Activated CD4-positive, alpha-beta T cell treated with anti-CD3 and anti-CD28 coated beads for 48 hours (primary cell): Measurements from ENCODE around the gene SEC24C.
"Not testable (repeated sequence)": the region's sequence is repeated elsewhere in the genome, so short reads cannot be mapped to it uniquely, and the experiment has no call there.

ENCODE experiments used
- DNase-seq: peaks from one replicate; pipeline ENCODE4 v3.0.0-alpha.2; 2020

Gene SEC24C, protein sequence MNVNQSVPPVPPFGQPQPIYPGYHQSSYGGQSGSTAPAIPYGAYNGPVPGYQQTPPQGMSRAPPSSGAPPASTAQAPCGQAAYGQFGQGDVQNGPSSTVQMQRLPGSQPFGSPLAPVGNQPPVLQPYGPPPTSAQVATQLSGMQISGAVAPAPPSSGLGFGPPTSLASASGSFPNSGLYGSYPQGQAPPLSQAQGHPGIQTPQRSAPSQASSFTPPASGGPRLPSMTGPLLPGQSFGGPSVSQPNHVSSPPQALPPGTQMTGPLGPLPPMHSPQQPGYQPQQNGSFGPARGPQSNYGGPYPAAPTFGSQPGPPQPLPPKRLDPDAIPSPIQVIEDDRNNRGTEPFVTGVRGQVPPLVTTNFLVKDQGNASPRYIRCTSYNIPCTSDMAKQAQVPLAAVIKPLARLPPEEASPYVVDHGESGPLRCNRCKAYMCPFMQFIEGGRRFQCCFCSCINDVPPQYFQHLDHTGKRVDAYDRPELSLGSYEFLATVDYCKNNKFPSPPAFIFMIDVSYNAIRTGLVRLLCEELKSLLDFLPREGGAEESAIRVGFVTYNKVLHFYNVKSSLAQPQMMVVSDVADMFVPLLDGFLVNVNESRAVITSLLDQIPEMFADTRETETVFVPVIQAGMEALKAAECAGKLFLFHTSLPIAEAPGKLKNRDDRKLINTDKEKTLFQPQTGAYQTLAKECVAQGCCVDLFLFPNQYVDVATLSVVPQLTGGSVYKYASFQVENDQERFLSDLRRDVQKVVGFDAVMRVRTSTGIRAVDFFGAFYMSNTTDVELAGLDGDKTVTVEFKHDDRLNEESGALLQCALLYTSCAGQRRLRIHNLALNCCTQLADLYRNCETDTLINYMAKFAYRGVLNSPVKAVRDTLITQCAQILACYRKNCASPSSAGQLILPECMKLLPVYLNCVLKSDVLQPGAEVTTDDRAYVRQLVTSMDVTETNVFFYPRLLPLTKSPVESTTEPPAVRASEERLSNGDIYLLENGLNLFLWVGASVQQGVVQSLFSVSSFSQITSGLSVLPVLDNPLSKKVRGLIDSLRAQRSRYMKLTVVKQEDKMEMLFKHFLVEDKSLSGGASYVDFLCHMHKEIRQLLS

DNA sequence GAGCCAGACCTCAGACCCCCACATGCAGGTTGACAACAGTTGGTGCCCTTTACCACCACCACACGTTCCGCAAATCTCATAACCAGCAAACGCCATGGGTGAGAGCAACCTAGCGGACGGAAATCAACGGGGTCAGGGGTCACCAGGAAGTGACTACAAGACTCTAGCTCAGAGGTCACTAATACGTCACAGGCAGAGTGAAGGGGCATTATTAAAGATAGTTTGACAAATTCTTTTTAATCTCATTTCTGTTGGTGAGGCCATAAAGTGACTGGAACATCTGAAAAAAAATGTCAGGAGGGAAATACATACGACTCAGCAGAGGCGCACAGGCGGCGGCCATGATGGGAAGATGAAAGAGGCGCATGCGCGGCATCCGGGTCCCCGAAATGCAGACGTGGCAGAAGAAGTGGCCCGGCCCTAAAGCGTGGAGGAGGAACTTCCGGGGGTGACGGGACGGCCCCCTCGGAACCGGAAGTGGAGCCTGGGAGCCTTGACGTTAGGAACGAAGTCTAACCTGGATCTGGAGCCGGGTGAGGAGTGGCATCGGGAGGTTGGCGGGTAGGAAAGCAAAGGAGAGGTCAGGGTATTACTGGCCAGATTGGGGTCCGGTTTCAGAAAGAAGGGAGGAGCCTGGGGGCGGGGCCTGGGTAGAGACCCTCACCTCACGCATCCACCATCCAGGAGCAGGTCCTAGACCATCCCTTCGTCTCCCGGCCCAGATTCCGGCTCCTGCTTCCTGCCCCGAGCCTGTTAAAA is at the start of gene SEC24C:
TSS of gene SEC24C (plus strand) at position 468 of the 759 bp plus-strand sequence. CDS start 2,461 bp downstream, outside the sequence.
- DNase-seq: peak; percentile 97

DNA sequence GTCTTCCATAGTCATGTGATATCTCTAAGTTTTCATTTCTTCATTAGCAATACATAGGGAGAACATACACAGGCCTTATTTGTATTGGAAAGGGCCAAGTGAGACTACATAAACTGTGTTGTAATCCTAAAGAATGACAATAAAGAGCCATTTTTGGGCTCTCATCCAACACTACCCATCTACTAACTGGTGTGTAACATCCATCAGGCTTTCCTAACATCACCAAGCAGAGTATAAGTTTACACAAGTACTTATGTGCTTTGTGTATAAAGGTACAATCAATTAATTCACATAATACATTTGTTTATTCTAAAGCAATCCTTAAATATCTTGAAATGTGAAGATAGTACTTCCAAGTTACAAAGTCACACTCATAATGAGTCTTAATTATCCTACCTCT is 48.9 kb upstream of the SEC24C start:
- DNase-seq: not testable (repeated sequence)

DNA sequence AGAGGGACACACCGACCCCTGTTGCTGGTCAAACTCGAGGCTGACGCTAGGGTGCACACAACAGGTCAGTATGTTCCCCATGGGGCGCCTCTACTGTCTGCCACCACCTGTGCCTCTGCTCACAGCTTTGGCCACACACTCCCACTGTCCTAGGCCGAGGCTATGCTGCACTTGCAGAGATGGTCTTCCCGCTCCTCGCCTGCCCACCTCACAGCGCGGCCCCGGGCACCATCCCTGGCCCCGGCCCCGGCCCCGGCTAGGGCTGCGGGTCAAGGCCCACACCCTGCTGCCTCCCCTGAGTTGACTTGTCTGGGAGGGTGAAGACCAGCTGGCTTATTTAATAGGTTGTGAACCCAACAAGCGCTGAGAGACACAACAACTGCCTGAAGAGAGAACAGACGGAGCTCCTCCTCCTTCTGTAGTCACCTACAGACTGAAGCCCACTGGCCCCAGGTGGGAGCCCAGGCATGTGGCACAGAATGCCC is 46.5 kb upstream of the SEC24C start, which contains the start of gene AGAP5:
TSS of gene AGAP5 (minus strand) at position 435 of the 485 bp plus-strand sequence. CDS start at position 81, 354 bp downstream.
- not testable (repeated sequence) for DNase-seq

DNA sequence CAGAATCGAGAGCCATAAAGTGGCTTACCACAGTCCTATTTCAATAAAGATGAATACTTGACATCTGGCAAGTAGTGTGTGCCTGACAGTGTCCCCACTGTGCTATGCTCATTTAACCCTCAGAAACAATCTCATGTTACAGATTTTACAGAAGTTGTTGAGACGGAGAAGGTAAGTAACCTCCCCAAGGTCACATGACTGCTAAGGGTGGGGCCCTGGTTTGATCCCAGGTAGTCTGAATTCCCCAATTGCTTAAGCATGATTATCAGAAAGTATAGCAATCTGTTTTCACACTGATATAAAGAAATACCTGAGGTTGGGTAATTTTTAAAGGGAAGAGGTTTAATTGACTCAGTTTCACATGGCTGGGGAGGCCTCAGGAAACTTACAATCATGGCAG is 45.4 kb upstream of the SEC24C start:
- DNase-seq: not testable (repeated sequence)

DNA sequence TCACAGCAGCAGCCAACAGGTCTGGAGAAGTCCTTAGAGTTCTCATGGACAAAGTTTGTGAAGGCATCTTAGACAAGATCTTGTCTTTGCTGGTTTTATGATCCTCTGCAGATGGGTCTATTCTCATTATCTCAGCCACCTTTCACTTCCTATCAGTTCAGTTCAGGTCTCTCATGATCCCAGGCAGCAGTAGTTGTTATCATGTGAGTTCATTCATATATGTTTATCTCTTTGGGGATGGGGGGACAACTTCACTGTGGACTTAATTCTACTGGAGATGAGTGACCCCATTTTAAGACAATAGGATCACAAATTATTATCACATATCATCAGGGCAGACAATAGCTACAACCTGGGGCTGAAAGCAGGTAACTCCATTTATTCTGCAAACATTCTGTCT is 40.2 kb upstream of the SEC24C start:
- DNase-seq: not testable (repeated sequence)

DNA sequence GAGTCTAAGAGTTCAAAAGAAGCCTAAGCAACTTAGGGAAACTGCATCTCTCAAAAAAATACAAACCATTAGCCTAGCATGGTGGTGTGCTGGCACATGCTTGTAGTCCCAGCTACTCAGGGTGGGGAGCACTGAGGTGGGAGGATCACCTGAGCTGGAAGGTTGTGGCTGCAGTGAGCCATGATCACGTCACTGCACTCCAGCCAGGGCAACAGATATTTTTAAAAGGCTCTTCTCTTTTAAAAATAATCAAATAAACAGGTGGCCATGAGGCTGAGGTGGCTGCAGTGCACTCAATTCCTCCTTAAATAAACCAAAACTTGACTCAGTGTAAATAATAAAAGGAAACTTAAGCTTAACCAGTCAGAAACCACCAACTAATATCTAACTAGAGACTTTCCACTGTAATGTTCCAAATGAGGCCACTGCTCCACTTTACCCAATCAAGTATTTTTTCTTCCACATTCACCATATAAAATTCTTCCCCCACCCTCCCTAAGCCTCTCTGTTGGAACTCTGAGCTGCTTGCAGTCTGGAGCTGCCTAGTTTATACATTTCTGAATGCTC is 38.6 kb upstream of the SEC24C start:
- DNase-seq: not testable (repeated sequence)

DNA sequence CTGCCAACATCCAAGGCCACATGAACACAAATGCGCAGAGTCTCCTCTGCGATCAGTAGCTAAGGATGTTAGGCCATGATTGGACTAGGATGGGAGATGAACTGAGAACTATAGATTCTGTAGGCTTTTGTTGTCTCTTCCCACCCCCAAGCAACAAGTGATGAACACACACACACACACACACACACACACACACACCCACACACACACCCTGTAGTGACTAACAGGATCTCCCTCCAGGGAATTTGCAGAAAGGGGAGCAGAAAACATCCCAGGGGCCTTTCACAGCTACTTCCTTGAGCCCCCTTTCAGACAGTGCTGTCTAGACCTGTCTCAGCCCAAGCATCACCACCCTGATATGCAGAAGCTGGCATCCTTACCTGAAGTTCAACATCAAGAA is 37.7 kb upstream of the SEC24C start:
- DNase-seq: not testable (repeated sequence)

DNA sequence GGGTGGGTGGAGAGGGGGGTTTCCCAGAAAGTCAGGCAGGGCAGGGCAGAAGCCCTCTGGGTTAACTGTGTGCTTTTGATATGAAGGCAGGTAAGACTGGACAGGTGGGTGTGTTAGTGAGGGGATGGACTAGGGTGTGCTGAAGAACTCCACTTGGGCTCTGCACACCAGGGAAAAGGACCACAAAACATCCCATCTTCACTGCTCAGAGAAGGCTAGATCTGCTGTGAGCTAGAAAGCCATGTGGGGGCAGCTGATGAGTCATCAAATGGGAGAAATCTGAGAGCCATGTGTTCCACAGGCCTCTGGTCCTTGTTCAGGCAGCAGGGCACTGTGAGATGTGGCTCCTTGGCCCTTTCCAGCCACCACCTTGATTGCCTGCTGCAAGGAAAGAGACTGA is 36.5 kb upstream of the SEC24C start:
- not testable (repeated sequence) for DNase-seq

DNA sequence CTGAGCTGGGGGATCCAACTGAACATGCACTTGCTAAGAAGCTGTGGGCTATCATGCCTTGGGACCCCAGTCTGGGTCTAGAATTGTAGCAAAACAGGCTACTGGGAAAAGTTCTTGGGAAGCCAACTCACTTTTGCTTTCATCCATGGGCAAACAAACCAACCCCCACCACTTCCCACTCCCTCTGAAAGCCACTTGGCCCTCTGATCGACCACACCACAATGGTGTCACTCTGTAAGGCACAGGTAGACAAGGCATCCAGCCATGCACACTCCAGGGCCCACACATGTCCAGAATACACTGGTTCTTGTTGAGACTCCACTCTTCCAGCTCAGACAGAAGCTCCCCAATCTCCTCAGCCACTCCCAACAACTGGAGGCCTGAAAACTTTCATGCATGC is 36.0 kb upstream of the SEC24C start:
- DNase-seq: not testable (repeated sequence)

DNA sequence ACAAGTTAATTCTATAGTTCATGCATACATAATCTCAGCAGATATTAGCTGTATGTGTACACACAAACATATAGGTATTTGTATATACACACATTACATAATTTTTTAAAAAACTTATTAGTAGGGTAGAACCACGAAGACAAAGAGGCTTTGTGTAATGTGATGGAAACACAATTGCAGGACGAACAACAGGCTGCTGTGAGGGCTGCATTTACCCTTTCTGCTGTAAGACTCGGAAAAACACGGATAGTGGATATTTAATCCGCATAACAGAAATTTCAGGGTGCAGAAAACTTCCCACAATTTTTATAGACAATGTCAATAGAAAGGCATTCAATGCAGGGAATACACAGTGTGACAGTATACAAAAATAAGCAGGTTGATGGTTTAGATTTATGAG is 32.5 kb upstream of the SEC24C start:
- not testable (repeated sequence) for DNase-seq

DNA sequence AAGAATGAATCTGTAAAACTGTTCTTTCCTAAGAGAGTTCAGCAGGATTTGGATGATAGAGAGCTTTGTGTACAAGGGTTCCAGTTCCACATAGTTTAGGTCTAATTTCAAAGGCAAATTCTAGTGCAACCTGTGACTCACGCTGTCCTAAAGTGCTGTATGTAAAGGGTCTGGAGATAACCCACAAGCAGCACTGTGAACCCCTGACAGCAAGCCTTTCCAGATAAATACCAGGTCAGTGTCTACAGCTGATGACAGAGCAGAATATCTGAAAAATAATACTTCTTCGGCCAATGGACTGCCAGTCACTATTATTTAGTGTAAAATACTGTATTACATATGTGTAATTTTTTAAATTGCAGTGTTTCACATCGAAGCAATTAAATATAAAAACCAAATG is 30.3 kb upstream of the SEC24C start:
- not testable (repeated sequence) for DNase-seq

DNA sequence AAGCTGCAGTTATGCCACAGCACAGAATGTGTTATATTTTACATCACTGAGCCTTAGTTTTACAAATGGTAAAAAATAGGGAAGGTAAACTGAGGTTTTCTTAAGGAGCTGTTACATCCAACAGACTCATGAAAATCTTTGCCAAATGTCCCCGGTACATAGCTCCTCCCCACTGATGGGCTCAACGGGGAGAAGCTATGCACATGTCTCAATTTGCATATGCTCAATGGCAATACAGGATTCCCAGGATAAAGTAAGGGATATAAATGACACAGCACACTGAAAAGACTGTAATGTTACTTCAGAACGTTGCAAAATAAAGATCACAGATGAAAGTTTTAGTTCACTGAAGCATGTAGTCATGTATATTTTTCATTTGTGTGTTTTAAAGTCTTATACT is 29.7 kb upstream of the SEC24C start:
- DNase-seq: not testable (repeated sequence)

DNA sequence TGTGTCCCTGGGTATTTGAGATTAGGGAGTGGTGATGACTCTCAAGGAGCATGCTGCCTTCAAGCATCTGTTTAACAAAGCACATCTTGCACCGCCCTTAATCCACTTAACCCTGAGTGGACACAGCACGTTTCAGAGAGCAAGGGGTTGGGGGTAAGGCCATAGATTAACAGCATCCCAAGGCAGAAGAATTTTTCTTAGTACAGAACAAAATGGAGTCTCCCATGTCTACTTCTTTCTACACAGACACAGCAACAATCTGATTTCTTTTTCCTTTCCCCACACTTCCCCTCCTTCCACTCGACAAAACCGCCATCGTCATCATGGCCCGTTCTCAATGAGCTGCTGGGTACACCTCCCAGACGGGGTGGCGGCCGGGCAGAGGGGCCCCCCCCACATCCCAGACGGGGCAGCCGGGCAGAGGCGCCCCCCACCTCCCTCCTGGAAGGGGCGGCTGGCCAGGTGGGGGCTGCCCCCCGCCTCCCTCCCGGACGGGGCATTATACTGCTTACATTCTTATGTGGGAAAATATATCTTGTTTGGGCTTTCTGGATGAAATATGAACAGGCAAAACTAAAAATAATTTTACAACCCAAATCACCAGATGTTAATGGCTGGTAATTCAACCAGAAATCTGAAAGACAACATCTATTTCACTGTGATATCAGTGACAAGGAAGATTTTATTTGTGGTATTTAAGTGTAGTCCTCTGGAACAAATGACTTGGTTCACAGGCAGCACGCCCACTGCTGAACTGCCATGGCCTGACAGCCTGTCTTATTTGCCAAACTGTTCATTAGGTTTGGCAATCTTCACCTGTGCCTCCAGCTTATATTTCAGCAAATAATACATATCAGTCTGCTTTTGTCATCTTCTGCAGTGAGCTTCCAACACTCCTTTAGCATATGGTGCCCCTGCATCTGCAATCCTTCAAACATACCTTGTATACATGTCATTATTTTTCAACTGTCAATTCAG is 28.7 kb upstream of the SEC24C start:
- DNase-seq: not testable (repeated sequence)

DNA sequence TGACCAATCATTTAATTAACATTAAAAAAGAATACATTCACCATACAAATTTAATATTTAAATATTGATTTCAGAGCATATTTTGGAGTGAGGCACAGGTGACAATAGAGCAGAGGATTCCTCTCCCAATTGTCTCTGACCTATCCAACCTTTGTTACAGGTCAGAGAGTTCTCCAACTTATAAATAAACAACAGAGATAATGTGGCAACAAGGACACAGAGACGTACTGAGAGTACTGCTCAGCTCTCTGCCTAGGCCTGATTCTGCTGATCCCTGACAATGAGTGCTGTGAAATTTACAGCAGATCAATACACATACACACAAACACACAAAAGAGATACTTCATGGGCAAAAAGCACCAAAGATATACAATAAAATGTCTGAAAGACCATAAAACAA is 27.9 kb upstream of the SEC24C start:
- no peak for DNase-seq

DNA sequence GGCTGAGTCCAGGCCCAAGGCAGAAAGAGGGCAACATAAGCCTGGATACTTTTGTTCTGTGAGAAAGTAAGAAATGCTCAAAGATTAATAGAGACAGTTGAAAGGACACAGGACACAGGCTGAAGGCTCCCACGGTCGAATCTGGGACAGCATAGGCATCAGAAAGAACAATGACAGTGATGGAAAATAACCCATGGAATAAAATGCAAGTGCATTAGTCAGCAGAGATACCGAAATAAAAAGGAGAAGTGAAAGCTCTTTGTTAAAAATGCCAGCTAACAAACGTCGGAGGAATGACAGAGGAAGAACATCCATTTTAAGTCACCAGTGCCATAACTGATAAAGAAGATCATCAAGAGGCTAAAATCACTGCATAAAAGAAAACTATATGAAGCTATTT is 26.6 kb upstream of the SEC24C start:
- DNase-seq: no peak

DNA sequence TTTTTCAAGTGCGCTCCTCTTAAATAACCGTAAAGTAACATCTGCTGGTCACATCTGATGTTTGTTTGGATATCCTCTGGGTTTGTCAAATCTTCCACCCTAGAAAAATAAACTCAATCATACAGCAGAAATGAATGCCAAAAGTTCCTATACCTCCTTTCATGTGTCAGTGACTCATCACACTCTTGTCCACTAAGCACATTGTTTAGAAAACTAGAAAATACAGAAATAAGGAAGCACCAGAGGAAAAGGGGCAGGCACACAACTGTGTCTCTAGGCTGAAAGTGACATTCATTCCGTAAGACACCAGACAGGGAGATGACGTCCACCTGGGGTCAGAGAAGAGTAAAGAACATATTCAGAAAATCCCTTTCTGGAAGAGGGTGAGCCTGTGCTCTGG is 23.6 kb upstream of the SEC24C start:
- not testable (repeated sequence) for DNase-seq

DNA sequence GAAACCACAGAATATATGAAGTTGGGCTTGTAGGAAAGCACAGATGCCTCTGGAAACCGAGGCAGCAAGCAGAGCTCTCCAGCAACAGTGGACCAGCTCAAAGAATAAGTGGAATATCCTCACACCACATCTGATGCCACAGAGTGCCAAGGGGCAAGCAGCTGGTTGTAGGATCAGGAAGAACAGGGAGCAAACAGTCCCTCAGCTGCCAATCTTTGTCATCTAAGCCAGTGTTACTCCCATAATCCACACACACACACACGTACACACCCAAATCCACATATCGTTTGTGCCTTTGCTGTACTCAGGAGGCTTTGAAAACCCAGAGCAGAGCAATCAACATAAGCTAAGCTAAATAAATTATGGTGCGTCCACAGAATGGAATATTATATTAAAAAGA is 20.7 kb upstream of the SEC24C start:
- DNase-seq: no peak

DNA sequence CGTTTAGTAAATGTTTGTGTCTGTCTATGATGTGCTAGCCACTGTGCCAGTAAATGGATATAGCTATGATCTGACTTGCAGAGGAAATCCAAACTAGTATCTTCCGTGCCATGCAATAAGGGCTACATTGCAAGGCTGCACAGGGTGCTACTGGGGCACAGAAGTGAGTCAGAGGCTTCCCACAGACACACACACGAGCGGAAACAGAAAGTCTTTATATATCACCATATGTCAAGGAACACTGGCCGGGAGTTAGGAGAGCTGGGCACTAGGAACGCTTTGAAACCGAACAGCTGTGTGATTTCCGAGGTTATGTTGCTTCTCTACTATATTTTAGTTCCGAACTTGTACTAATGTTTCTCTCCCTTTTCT is 14.4 kb upstream of the SEC24C start:
- DNase-seq: peak; percentile 51

DNA sequence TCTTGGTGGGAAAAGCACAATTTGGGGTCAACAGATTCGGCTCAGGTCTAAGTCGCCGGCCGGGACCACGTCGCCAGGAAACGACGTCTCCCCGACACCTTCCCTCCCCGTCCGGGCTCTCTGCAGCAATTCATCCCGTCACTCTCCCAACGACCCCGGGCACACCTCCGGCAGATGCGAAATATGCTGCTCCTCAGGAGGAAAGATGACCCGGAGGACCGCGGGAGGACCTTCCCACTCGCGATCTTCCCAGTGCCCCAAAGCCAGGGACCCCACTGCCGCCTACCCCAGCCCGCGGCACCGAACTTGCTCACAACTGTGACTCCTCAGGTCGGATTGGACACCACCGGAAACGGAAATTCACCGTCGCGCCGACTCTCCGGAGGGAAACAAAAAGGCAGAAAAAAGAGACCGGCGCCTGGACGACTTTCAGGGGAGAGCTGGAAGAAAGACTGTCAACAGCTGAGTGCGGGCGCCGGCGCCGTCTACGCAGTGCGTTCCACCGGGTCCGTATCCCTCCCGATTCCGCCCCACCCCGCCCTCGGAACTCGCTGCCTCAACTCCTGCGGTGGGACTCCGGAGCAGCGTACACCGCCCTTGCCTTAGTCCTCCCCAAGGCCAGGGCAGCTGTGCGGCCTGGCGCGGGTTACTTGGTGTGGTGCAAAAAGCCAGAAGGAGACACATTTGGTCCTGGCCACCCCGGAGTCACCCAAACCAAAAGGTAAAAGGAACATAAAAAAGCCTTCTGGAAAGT is 13.8 kb upstream of the SEC24C start:
- DNase-seq: peak; percentile 95
